HG03378 (cell line): ENCODE results near the gene FHIP2A.
"Not testable (repeated sequence)": the region's sequence is repeated elsewhere in the genome, so short reads cannot be mapped to it uniquely, and the experiment has no call there.

ENCODE experiments used
- ATAC-seq: cut with Tn5 transposase; IDR thresholded peaks from one replicate; pipeline ENCODE4 v1.9.1; 2021; ENCODE audit warnings: mild to moderate bottlenecking, moderate library complexity; ENCODE audit not compliant: unreplicated experiment

Gene FHIP2A

DNA sequence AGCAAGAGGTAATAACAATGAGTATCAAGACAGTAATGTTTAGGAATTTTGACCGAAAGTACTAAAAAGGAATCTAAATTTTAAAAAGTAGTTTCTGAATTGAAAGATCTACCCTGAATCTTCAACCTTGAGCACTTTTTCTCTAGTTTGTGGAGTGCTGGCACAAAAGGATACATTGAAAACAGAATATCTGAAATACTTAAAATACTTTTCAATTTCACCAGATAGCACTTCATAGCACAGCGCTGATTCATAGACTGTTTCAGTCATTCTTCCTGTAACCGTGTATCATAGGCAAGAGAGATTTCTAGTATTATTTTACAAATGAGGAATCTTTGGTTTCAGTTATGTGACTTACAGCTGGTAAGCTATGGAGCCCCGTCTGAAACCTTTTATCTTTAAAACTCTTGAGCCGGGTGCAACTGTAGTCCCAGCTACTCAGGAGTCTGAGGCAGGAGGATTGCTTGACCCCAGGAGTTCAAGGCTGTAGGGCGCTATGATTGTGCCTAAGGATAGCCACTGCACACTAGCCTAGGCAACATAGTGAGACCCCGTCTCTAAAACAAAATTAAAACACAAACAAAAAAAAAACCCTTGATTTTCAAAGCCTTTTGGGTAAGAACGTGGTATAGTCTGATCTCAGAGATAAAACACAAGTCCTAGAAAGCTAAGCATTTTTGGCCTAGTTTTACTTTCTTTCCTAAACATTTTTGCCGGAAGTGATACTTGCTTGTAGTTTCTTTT, 35.1 kb downstream of the FHIP2A start:
- ATAC-seq, result no peak

GRCh38 chr10:114857288-114857565, 35.6 kb downstream of the FHIP2A start:
- ATAC-seq, result not testable (repeated sequence)

DNA sequence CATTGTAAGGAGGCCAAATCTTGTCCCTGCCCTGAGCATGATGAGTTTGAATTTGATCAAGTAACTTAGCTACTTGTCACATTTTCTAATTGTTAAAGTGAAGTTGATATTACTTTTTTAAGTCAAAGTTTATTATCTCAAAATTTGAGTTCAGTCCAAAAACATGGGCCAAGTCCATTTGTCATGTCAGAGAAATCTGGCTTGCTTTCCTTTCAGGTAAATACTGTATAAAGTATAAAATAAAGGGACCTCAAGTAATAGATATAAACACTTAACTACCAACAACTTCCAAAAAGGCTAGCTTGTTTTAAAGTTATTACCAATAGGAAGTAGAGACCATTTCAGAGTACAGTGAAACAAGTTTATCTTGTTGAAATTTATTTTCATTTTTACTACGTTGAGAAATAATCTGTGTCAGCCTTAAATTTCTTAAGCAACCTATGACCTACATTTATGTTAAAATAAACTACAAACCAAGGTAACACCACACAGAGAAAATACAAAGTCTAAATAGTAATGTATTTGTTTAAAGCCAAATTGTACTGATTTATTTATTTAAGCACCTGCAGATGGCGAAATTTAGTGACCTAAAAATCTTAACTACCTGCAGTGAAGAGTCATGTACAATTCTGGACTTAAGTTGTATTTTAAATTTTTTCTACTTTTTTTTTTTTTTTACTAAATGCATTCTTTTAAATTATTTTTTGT, 36.5 kb downstream of the FHIP2A start:
- no peak for ATAC-seq

DNA sequence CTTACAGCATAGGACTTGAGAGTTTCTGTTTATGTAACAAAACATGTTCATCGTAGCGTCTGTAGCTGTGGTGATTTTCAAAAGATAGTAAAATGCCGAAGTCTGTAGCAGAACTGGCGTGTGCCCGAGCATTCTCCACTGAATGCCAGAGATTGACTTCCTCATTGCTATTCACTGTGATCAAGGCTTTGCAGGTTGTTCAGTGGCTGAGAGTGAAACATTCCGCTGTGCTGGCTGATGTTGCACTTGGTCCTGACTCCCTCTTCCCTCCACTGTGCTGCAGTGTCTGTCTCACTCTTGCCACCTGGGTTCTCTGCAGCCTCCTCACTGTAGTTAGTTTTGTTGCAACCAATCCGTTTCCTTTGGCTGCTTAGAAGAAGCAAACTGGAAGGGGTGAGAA, 37.6 kb downstream of the FHIP2A start:
- ATAC-seq, result no peak

GRCh38 chr10:114862456-114862855, 40.9 kb downstream of the FHIP2A start:
- ATAC-seq, result no peak

GRCh38 chr10:114867365-114867764, 45.8 kb downstream of the FHIP2A start:
- ATAC-seq, result no peak

GRCh38 chr10:114868870-114869519, 47.4 kb downstream of the FHIP2A start:
- ATAC-seq, result no peak

DNA sequence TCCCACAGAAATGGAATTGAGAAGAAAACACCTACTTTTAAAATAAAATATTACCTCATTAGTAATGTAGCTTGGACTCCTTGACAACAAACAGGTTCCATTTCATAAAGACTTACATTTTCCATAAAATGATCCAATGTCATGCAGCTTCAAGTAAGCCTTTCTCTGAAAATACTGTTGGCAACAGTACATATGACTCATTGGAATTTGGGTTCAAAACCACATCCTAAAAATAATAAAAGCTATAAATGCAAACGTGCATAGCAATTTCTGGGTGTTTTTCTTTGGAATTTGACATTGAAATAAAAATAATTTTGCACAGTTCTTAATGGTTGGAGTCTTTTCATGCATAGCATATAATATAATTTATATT, 47.9 kb downstream of the FHIP2A start:
- no peak for ATAC-seq

DNA sequence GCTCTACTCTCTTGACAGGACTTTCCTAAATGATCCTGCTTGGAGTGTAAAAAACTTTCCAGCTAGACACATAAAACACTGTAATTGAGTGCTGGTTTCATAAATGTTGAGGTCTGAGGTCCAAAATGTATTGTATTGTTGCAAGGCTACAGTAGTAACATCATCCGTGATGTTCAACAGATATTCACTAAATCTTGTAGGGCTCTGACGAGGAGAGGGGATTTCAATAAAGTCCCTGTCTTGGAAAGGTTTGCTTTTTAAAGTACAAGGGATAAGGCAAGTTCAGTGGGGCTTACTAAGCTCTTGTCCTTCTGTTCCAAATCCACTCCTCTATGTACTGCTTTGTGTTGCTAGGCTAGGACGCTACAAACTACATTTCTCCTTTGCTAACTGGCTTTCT, 48.9 kb downstream of the FHIP2A start:
- no peak for ATAC-seq

- no peak for ATAC-seq
Measured at GRCh38 chr10:114871379-114871778, 49.8 kb downstream of the FHIP2A start.
